Lower lobe of right lung (tissue), 2 donors: Measurements from ENCODE around the gene CLCN1. TPM values are rescaled to one million over a fixed set of nuclear protein-coding genes. Genes with fewer than 3 reads are reported as not detected.

ENCODE experiments used
- ATAC-seq, 2 donors: fragments of 200-7000 bp; cut with Tn5 transposase; one replicate each; pipeline ENCODE4 v1.9.1; 2020 to 2022; ENCODE audit warnings: mild to moderate bottlenecking in 2 of 2, moderate library complexity in 2 of 2
- DNase-seq: peaks from one replicate; pipeline ENCODE4 v3.0.0-alpha.2; 2020
- H3K27ac ChIP-seq: fragments of 200-600 bp; one replicate; pipeline ENCODE4 v1.8.0; 2022
- H3K27me3 ChIP-seq: fragments of 200-600 bp; one replicate; pipeline ENCODE4 v1.8.0; 2022; ENCODE audit warnings: low read depth
- H3K36me3 ChIP-seq: fragments of 200-600 bp; one replicate; pipeline ENCODE4 v1.8.0; 2022; ENCODE audit warnings: mild to moderate bottlenecking
- H3K4me1 ChIP-seq: fragments of 200-600 bp; one replicate; pipeline ENCODE4 v1.8.0; 2022
- H3K4me3 ChIP-seq: fragments of 200-600 bp; one replicate; pipeline ENCODE4 v1.8.0; 2022; ENCODE audit warnings: mild to moderate bottlenecking
- H3K9me3 ChIP-seq: fragments of 200-600 bp; one replicate; pipeline ENCODE4 v1.8.0; 2022
- intact Hi-C: fragments of 100-400 bp; cut with DNase I; formaldehyde crosslinking; loops from one replicate; pipeline ENCODE4 v1.11.0; 2022
- total RNA-seq: library from RNA; stranded (reverse); fragmentation: NEBNext Ultra II Directional; extraction: Animal tissue kit (Norgen Biotek cat#: 25700); gene quantifications from one replicate; pipeline ENCODE4 v1.2.1, GENCODE V29; 2021
- TF ChIP-seq, protein P1 (sequence below): fragments of 200-600 bp; IDR thresholded peaks from one replicate; pipeline ENCODE4 v1.8.0; 2022; ENCODE audit warnings: antibody characterized with exemption, mild to moderate bottlenecking
- donor health status: DM: no; HTN: yes; CAD: no; lungs with severe emphysema.

CLCN1 gene
- total RNA-seq, 1 donor from 2014 or later, result not detected

DNA sequence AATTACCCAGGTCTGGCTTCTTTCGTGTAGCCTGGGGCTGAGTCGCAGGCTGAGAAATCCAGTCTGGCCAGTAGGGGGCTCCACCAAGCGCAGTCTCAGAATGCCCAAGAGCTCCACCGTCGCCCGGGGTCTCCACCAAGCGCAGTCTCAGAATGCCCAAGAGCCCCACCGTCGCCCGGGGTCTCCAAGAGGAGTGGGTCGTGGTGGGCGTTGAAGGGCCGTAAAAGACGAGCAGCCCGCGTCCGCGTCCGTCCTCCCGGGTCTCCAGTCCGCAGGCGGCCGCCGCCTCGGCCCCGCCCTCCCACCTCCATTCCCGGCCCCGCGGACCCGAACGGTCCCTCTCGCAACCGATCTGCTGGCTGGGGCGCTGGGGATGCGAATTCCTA lies 64.3 kb downstream of the CLCN1 start:
- TF ChIP-seq, protein P1, sequence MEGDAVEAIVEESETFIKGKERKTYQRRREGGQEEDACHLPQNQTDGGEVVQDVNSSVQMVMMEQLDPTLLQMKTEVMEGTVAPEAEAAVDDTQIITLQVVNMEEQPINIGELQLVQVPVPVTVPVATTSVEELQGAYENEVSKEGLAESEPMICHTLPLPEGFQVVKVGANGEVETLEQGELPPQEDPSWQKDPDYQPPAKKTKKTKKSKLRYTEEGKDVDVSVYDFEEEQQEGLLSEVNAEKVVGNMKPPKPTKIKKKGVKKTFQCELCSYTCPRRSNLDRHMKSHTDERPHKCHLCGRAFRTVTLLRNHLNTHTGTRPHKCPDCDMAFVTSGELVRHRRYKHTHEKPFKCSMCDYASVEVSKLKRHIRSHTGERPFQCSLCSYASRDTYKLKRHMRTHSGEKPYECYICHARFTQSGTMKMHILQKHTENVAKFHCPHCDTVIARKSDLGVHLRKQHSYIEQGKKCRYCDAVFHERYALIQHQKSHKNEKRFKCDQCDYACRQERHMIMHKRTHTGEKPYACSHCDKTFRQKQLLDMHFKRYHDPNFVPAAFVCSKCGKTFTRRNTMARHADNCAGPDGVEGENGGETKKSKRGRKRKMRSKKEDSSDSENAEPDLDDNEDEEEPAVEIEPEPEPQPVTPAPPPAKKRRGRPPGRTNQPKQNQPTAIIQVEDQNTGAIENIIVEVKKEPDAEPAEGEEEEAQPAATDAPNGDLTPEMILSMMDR, result peak; percentile 91
- ATAC-seq (peak; percentile 85 to 86), DNase-seq (peak; percentile 92)
- Histone ChIP-seq H3K9me3 (no peaks in the 10 kb centered on the region), H3K27ac (peak overlapping the region; percentile 99), H3K4me1 (peaks cover 71% of the 10 kb centered on the region), H3K4me3 (peak overlapping the region; percentile 93), H3K36me3 (peaks cover 25% of the 10 kb centered on the region), H3K27me3 (no peaks in the 10 kb centered on the region)
- intact Hi-C loops, result no loop called here

GRCh38 chr7:143380646-143381426 lies 64.9 kb downstream of the CLCN1 start, which contains the start of gene ZYX:
TSS of gene ZYX (plus strand) at chr7:143381345. CDS start at chr7:143381572, 227 bp downstream.
- DNase-seq, result peak; percentile 98
- TF ChIP-seq, protein P1, result no peak
- Histone ChIP-seq H3K9me3 (no peaks in the 10 kb centered on the region), H3K4me1 (peaks cover 71% of the 10 kb centered on the region), H3K27me3 (no peaks in the 10 kb centered on the region), H3K4me3 (peak within 1 kb of the TSS; percentile 93), H3K36me3 (peaks cover 25% of the 10 kb centered on the region), H3K27ac (peak within 1 kb of the TSS; percentile 99)
- peak; percentile 90 to 93 for ATAC-seq
- intact Hi-C loops, result no loop called here

- Histone ChIP-seq H3K4me1 (peaks cover 71% of the 10 kb centered on the region), H3K4me3 (peak overlapping the region; percentile 93), H3K9me3 (no peaks in the 10 kb centered on the region), H3K36me3 (peaks cover 25% of the 10 kb centered on the region), H3K27me3 (no peaks in the 10 kb centered on the region), H3K27ac (peak overlapping the region; percentile 99)
- intact Hi-C loops, result no loop called here
- TF ChIP-seq, protein P1, result no peak
- no peak for ATAC-seq
- DNase-seq, result peak; percentile 73
Measured at GRCh38 chr7:143381427-143382125, 65.7 kb downstream of the CLCN1 start.

GRCh38 chr7:143382126-143382790 lies 66.3 kb downstream of the CLCN1 start:
- intact Hi-C loops, result no loop called here
- peak overlapping the region; percentile 93 for H3K4me3 ChIP-seq
- H3K27ac ChIP-seq, result peak overlapping the region; percentile 99
- H3K27me3 ChIP-seq, result no peaks in the 10 kb centered on the region
- TF ChIP-seq, protein P1, result no peak
- ATAC-seq (no peak), DNase-seq (no peak)
- peaks cover 78% of the 10 kb centered on the region for H3K4me1 ChIP-seq
- no peaks in the 10 kb centered on the region for H3K9me3 ChIP-seq
- peaks cover 28% of the 10 kb centered on the region for H3K36me3 ChIP-seq

DNA sequence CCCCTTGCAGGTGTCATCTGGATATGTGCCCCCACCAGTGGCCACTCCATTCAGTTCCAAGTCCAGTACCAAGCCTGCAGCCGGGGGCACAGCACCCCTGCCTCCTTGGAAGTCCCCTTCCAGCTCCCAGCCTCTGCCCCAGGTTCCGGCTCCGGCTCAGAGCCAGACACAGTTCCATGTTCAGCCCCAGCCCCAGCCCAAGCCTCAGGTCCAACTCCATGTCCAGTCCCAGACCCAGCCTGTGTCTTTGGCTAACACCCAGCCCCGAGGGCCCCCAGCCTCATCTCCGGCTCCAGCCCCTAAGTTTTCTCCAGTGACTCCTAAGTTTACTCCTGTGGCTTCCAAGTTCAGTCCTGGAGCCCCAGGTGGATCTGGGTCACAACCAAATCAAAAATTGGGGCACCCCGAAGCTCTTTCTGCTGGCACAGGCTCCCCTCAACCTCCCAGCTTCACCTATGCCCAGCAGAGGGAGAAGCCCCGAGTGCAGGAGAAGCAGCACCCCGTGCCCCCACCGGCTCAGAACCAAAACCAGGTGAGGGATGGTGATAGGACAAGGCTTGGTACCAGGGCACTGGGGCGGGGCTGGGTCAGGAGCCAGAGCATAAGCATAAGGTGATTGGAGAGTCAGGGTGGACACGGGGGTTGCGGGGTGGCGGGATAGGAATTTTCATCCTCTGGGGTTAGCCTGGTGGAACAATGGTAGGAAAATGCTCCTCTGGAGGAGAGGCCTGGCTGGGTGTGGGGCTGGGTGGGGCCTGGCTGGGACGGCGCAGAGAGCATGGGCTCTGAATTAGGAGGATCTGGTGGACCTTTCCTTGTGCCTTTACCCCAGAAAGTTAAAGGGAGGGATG lies 67.1 kb downstream of the CLCN1 start:
- Histone ChIP-seq H3K4me1 (peaks cover 83% of the 10 kb centered on the region), H3K27me3 (no peaks in the 10 kb centered on the region), H3K4me3 (peak overlapping the region; percentile 93), H3K27ac (peak overlapping the region; percentile 99), H3K36me3 (peaks cover 35% of the 10 kb centered on the region), H3K9me3 (no peaks in the 10 kb centered on the region)
- TF ChIP-seq, protein P1, result no peak
- DNase-seq (no peak), ATAC-seq (no peak)
- intact Hi-C loops, result no loop called here
